BLaER1 (cell line): Measurements from ENCODE around the gene RELCH.
"Not testable (repeated sequence)": the region's sequence is repeated elsewhere in the genome, so short reads cannot be mapped to it uniquely, and the experiment has no call there.

Source experiments
- H3K27ac ChIP-seq: shearing (Covaris generic); formaldehyde crosslinking; 2 replicates; pipeline ENCODE4 v1.8.1; 2022
- H3K27me3 ChIP-seq: shearing (Covaris generic); formaldehyde crosslinking; 2 replicates; pipeline ENCODE4 v1.8.1; 2022
- H3K36me3 ChIP-seq: shearing (Covaris generic); formaldehyde crosslinking; 2 replicates; pipeline ENCODE4 v1.8.1; 2022
- H3K4me1 ChIP-seq: shearing (Covaris generic); formaldehyde crosslinking; 2 replicates; pipeline ENCODE4 v1.8.1; 2022
- H3K4me2 ChIP-seq: shearing (Covaris generic); formaldehyde crosslinking; 2 replicates; pipeline ENCODE4 v1.8.1; 2022
- H3K4me3 ChIP-seq: shearing (Covaris generic); formaldehyde crosslinking; 2 replicates; pipeline ENCODE4 v1.8.1; 2022
- H3K9ac ChIP-seq: shearing (Covaris generic); formaldehyde crosslinking; 2 replicates; pipeline ENCODE4 v1.8.1; 2022
- H3K9me3 ChIP-seq: shearing (Covaris generic); formaldehyde crosslinking; 2 replicates; pipeline ENCODE4 v1.8.1; 2022
- H4K20me1 ChIP-seq: shearing (Covaris generic); formaldehyde crosslinking; 2 replicates; pipeline ENCODE4 v1.8.1; 2022
- Cebpa-rat ChIP-seq: shearing (Covaris generic); IDR thresholded peaks from 2 replicates; pipeline ENCODE4 v1.8.1; 2022

RELCH gene

DNA sequence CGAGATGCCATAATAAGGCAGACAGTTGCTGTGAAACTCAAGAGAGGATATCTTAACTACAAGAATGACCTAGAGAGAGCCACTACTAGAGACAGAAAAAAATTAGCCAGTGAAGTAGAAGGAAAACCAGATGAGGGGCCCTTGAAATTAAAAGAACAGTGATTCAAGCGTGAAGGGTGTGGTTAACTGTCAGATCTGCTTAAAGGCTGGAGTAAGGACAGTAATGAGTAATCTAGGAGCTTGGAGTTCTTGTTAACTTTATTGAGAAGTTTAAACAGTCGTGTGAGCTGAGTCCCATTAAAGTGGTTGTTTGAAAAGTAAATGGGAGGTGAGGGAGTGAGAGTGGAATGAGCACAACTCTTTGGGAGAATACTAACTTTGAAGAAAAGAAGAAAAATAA lies 21.5 kb upstream of the RELCH start:
- H3K9ac ChIP-seq: no peak overlapping the region
- H3K36me3 ChIP-seq: peaks cover 26% of the 10 kb centered on the region
- no peak overlapping the region for H3K27ac ChIP-seq
- H3K4me1 ChIP-seq: peaks cover 7% of the 10 kb centered on the region; the same call in 1 of the 2 replicates
- no peaks in the 10 kb centered on the region for H4K20me1 ChIP-seq
- H3K4me2 ChIP-seq: no peak overlapping the region
- no peak for TF ChIP-seq Cebpa-rat
- H3K9me3 ChIP-seq: peaks cover 27% of the 10 kb centered on the region
- no peak overlapping the region for H3K4me3 ChIP-seq
- H3K27me3 ChIP-seq: no peaks in the 10 kb centered on the region

- H3K9ac ChIP-seq, H3K27me3 ChIP-seq, H3K4me2 ChIP-seq, H3K27ac ChIP-seq, H4K20me1 ChIP-seq, H3K4me1 ChIP-seq, H3K4me3 ChIP-seq: not testable (repeated sequence)
- peaks cover 27% of the 10 kb centered on the region for H3K9me3 ChIP-seq
- H3K36me3 ChIP-seq: peaks cover 19% of the 10 kb centered on the region
Measured at GRCh38 chr18:62166524-62166923, 20.5 kb upstream of the RELCH start.

- H3K9ac ChIP-seq: no peak overlapping the region
- peaks cover 7% of the 10 kb centered on the region; the same call in 1 of the 2 replicates for H3K4me1 ChIP-seq
- peaks cover 14% of the 10 kb centered on the region; the same call in 1 of the 2 replicates for H3K36me3 ChIP-seq
- no peak for TF ChIP-seq Cebpa-rat
- H4K20me1 ChIP-seq: no peaks in the 10 kb centered on the region
- H3K27ac ChIP-seq: no peak overlapping the region
- peaks cover 10% of the 10 kb centered on the region for H3K9me3 ChIP-seq
- no peak overlapping the region for H3K4me2 ChIP-seq
- H3K27me3 ChIP-seq: no peaks in the 10 kb centered on the region
- H3K4me3 ChIP-seq: no peak overlapping the region
Measured at GRCh38 chr18:62170857-62171256, 16.2 kb upstream of the RELCH start.

- no peak overlapping the region for H3K9ac ChIP-seq
- H3K36me3 ChIP-seq: 0 out of 2 replicates have a peak, but pooled peaks cover 4% of the 10 kb centered on the region
- H3K4me2 ChIP-seq: no peak overlapping the region
- peaks cover 7% of the 10 kb centered on the region; the same call in 1 of the 2 replicates for H3K4me1 ChIP-seq
- no peak overlapping the region for H3K27ac ChIP-seq
- H3K9me3 ChIP-seq: no peaks in the 10 kb centered on the region
- no peak for TF ChIP-seq Cebpa-rat
- H3K27me3 ChIP-seq: no peaks in the 10 kb centered on the region
- H3K4me3 ChIP-seq: no peak overlapping the region
- no peaks in the 10 kb centered on the region for H4K20me1 ChIP-seq
Measured at GRCh38 chr18:62172298-62172697, 14.8 kb upstream of the RELCH start.

DNA sequence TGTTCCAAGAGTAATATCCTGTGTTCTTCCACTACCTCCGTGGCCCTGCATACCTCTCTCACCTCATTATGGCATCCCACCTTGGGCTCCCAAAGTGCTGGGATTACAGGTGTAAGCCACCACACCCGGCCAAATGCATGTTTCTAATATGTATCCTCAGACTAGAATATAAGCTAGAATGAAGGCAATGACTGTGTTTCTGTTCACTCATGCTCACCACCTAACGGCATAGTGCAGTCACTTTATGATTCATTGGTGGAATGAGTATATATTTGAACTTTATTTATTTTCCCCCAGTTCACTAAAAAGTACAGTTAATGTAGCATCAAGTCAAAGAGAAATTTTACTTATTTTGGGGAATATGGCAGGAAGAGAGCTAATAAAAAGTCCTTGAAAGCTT lies 11.5 kb upstream of the RELCH start:
- H3K4me1 ChIP-seq: no peaks in the 10 kb centered on the region
- 0 out of 2 replicates have a peak, but pooled peaks cover 13% of the 10 kb centered on the region for H4K20me1 ChIP-seq
- no peak overlapping the region for H3K27ac ChIP-seq
- no peaks in the 10 kb centered on the region for H3K9me3 ChIP-seq
- no peak overlapping the region for H3K4me2 ChIP-seq
- no peak for TF ChIP-seq Cebpa-rat
- H3K27me3 ChIP-seq: no peaks in the 10 kb centered on the region
- no peak overlapping the region for H3K9ac ChIP-seq
- no peak overlapping the region for H3K4me3 ChIP-seq
- H3K36me3 ChIP-seq: peaks cover 4% of the 10 kb centered on the region; the same call in 1 of the 2 replicates

- no peak for TF ChIP-seq Cebpa-rat
- H3K4me3 ChIP-seq: no peak overlapping the region
- no peaks in the 10 kb centered on the region for H3K9me3 ChIP-seq
- no peak overlapping the region for H3K9ac ChIP-seq
- H3K36me3 ChIP-seq: peaks cover 4% of the 10 kb centered on the region; the same call in 1 of the 2 replicates
- no peaks in the 10 kb centered on the region for H3K27me3 ChIP-seq
- H3K4me2 ChIP-seq: no peak overlapping the region
- H3K27ac ChIP-seq: no peak overlapping the region
- H4K20me1 ChIP-seq: 0 out of 2 replicates have a peak, but pooled peaks cover 23% of the 10 kb centered on the region
- no peaks in the 10 kb centered on the region for H3K4me1 ChIP-seq
Measured at GRCh38 chr18:62177271-62177670, 9.8 kb upstream of the RELCH start.

DNA sequence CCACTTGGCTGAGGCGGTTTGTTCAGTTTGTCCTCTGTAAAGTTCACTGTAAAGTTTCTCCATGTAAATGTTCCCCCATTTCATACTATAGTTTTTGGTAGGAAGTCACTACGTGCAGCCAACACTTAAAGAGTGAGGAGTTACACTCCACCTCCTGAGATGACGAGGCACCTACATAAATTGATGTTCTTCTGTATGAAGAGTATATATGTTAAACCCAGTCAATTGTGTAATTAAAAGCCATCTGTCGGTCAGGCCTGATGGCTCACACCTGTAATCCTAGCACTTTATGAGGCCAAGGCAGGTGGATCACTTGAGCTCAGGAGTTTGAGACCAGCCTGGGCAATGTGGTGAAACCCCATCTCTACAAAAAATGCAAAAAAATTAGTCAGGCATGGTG lies 7.8 kb upstream of the RELCH start:
- Histone ChIP-seq H3K4me1 (peaks cover 3% of the 10 kb centered on the region), H3K4me3 (no peak overlapping the region), H3K27me3 (no peaks in the 10 kb centered on the region), H3K27ac (no peak overlapping the region), H4K20me1 (peaks cover 29% of the 10 kb centered on the region), H3K36me3 (no peaks in the 10 kb centered on the region; the same call in 1 of the 2 replicates), H3K4me2 (no peak overlapping the region), H3K9ac (no peak overlapping the region), H3K9me3 (no peaks in the 10 kb centered on the region)
- no peak for TF ChIP-seq Cebpa-rat

- Histone ChIP-seq H3K4me2 (no peak overlapping the region), H3K27ac (no peak overlapping the region), H3K9ac (no peak overlapping the region), H3K36me3 (no peaks in the 10 kb centered on the region; the same call in 1 of the 2 replicates), H4K20me1 (peaks cover 29% of the 10 kb centered on the region), H3K9me3 (no peaks in the 10 kb centered on the region), H3K4me1 (peaks cover 23% of the 10 kb centered on the region), H3K27me3 (no peaks in the 10 kb centered on the region), H3K4me3 (no peak overlapping the region)
- no peak for TF ChIP-seq Cebpa-rat
Measured at GRCh38 chr18:62182220-62182619, 4.8 kb upstream of the RELCH start.

DNA sequence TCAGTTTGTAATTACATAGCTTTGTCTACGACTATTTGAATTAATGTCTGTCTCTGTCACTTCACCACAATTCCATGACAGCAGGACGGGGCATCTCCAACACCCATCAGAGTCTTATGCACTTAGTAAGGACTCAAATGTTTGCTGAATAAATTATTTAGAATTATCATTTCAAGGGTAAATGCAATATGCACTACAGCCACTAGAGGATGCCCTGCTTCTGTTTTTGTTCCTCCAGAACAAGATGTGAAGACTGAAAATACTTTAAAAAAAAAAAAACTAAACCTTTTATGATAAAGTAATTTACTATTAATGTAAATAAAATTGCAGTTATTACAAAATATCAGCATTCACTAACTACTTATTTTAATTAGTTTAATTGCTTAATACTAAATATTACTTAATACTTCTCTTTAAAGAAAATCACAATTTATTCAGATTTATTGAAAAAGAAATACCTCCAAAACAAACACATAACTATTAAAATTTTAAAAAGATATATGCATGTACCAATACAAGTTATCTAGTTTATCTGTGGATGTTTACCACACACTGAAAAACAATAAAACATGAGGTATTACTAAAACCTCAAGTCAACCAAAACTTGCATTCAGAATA lies 3.4 kb upstream of the RELCH start:
- no peak overlapping the region for H3K4me3 ChIP-seq
- peaks cover 28% of the 10 kb centered on the region for H3K4me1 ChIP-seq
- no peaks in the 10 kb centered on the region for H3K9me3 ChIP-seq
- H3K27ac ChIP-seq: no peak overlapping the region
- peaks cover 42% of the 10 kb centered on the region for H4K20me1 ChIP-seq
- TF ChIP-seq Cebpa-rat: no peak
- H3K27me3 ChIP-seq: no peaks in the 10 kb centered on the region
- no peak overlapping the region for H3K4me2 ChIP-seq
- H3K36me3 ChIP-seq: no peaks in the 10 kb centered on the region
- no peak overlapping the region for H3K9ac ChIP-seq

- Histone ChIP-seq H3K27ac (peak overlapping the region; percentile 67), H3K9ac (peak overlapping the region; percentile 91), H3K4me3 (peak overlapping the region; percentile 88), H3K4me2 (peak overlapping the region; percentile 82), H3K27me3 (no peaks in the 10 kb centered on the region), H3K36me3 (peaks cover 12% of the 10 kb centered on the region), H3K9me3 (peaks cover 5% of the 10 kb centered on the region), H3K4me1 (peaks cover 45% of the 10 kb centered on the region), H4K20me1 (peaks cover 46% of the 10 kb centered on the region)
- TF ChIP-seq Cebpa-rat: no peak
Measured at GRCh38 chr18:62186499-62186773, 619 bp upstream of the RELCH start.
